ENCODE results near the gene LRRC49.
"Not testable (repeated sequence)": the region's sequence is repeated elsewhere in the genome, so short reads cannot be mapped to it uniquely, and the experiment has no call there.

LRRC49 gene

DNA sequence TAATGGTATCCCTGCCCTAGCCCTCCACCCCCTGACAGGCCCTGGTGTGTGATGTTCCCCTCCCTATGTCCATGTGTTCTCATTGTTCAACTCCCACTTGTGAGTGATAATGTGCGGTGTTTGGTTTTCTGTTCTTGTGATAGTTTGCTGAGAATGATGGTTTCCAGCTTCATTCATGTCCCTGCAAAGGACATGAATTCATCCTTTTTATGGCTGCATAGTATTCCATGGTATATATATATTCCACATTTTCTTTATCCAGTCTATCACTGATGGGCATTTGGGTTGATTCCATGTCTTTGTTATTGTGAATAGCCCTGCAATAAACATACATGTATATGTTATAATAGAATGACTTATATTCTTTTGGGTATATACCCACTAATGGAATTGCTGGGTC, 142.9 kb downstream of the LRRC49 start:
- DNase-seq (ENCODE audit: low read depth, low spot score); H3K4me3 ChIP-seq (ENCODE audit: low read length): not testable (repeated sequence)

DNA sequence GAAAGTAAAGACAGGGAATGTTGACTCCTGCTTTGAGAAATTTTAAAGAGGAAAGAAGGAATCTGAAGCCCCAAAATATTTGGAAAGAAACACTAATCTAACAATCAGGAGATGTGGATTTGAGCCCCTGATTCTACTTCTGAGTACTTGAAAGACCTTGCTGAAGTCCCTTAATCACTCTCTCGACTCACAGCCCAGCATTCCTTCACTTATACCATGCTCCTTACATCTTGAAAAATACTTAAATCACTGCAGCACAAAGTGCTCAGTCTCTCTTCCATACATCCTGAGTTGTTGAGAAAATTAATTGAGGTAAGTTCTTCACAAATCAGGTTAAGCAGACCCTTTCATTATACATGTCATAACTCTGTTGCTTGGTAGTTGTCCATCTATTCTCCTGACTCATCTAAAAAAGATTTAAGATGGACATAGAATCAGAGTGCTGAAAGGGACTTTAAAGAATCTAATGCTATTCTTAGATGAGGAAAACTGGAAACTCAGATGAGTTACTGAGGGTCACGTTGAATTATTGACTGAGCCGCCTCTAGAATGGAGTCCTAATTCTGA, 149.8 kb downstream of the LRRC49 start:
- DNase-seq (ENCODE audit: low read depth, low spot score): no peak
- no peak overlapping the region for H3K4me3 ChIP-seq (ENCODE audit: low read length)

DNA sequence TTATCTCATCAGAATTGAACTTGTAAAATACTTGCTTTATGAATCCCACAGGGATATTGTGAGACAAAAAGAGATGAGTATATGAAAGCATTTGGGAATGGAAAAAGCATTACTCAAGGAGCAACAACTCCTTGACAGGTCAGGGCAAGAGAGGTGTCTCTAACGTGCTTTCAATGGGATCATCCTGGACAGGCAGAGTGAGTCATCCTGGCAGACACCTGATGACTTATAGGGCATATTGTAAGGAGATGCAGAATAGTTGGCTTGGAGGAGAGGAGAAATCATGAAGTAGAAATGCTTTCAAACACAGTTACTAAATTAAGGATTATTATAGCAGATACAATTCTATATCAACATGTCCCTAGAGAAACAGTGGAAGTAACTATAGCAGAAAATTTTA, 150.7 kb downstream of the LRRC49 start:
- no peak for DNase-seq (ENCODE audit: low read depth, low spot score)
- no peak overlapping the region for H3K4me3 ChIP-seq (ENCODE audit: low read length)

DNA sequence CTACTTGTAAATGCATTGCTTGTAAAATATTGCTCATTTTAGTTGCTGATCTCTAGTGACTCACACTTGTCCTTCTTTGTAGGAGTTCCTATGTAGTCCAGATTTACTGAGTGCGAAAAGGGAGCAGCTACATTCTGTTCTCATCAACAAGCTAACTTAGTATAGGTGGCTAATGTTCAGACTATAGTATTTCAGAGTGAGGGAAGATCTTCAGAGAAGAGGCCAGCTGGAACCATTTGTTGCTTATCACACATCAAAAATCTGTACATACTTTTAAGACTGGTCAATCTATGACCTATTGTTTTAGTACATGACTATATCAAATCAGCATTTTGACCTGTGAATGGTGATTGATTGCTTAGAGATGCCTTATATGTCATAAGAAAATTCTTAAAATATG, 151.4 kb downstream of the LRRC49 start:
- no peak overlapping the region for H3K4me3 ChIP-seq (ENCODE audit: low read length)
- no peak for DNase-seq (ENCODE audit: low read depth, low spot score)

DNA sequence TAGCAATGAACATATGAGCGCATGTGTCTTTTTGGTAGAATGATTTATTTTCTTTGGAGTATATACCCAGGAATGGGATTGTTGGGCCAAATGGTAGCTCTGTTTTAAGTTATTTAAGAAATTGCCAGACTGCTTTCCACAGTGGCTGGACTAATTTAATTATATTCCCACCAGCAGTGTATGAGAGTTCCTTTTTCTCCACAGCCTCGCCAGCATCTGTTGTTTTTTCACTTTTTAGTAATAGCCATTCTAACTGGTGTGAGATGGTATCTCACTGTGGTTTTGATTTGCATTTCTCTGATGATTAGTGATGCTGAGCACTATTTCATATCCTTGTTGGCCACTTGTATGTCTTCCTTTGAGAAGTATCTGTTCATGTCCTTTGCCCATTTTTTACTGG, 153.5 kb downstream of the LRRC49 start:
- DNase-seq (ENCODE audit: low read depth, low spot score): not testable (repeated sequence)

DNA sequence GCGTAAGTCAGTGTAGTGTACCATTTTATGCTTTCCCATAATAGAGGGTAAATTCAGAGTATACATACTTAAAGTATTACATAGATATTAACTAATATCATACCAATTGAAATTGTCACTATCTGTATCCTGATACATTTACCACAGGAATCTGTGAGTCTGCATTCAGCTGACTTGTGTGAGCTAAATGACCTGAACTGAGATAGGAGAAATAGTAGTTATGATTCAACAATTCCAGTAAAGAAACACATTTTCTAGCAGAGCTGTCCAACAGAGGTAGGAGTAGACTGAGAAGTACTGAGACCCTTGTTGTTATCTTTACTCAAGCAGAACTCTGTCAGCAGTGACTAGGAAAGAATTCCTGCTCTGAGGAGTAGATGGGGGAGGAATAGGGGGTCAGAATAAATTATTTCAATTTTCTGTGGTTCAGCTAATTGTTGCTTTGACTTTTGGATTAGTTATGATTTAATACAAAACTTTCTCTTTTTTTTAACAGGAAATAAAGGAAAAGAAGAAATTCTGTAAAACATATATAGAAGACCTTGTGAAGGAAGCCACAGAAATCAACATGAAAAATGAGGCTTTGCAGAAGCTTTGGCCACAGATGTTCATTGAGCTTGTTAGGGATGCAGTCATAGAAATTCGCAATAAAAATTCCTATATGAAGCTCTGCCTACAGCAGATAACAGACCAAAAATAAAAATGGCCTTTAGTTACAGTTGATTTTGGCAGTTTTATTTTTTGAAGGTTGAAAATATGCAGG, 156.5 kb downstream of the LRRC49 start:
- no peak for DNase-seq (ENCODE audit: low read depth, low spot score)
- no peak overlapping the region for H3K4me3 ChIP-seq (ENCODE audit: low read length)

More for the DNA sequence above, 153.5 kb downstream of the LRRC49 start:
- H3K4me3 ChIP-seq (ENCODE audit: low read length): not testable (repeated sequence)

DNA sequence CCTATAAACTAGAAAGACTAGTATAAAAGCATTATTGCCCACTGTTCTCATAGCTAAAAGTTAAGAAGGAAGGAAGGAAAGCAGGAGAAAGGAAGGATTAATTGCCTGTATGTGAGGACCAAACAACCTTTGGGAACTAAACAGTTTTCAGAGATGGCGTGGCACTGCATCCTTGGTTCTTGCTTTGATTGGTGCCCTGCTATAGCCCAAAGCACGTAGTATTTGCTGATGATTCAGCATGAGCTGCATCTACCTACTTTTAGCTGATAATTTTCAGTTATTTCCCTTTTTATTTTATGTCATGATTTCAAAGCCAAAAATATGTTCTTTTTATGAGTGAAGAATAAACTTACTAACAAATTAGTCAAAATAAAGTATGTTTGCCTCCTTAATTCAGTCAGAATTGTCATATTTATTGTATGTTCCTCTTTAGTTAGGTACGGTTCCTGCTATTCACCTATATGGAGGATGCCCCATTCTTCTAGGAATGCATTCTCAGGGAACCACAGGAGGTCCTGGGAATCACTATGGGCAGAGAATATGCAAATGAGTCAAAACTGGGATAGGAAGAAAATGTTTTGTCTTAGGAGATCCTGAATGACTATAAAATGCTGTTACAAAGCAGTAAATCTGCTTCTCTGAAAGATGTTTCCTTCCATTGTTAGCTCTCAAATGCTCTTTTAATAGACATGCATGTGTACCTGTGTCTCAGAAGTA, 157.2 kb downstream of the LRRC49 start:
- DNase-seq (ENCODE audit: low read depth, low spot score): no peak
- no peak overlapping the region for H3K4me3 ChIP-seq (ENCODE audit: low read length)

DNA sequence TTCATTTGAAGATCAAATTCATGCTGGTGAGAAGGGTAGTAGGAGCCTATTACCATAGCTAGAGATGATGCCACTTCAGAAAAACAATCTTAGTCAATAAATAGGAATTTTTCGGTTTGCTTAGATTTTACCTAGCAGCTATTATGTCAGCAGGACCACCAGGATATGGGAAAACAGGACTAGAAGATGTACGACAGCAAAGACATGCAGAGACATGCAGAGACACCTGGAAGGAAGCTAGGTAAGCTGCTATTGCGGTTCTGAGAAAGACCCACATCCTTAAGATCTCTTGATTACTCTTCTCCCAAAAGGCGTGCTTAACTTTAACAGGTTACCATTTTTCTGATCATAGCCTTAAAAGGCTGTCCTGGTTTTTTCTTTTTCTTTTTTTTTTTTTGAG, 157.8 kb downstream of the LRRC49 start:
- H3K4me3 ChIP-seq (ENCODE audit: low read length): no peak overlapping the region
- peak; percentile 3 for DNase-seq (ENCODE audit: low read depth, low spot score)

DNA sequence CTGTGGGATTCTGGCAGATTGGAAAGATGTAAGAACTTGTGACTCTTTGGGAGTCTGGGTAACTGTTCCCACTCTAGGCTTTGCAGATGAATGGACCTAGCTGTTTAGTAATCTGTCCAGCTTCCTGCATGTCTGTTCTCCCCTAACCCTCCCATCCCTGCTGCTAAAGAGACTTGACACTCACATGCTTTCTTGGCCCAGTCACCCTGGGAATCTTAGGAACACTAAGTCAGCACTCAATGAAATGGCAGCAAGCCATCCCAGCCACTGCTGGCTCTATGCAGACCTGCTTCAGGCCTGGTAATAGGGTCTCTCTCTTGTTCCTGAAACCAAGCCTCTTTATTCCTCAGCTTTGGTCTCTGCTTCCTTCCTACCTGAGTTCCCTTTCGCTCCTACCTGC, 158.9 kb downstream of the LRRC49 start:
- H3K4me3 ChIP-seq (ENCODE audit: low read length): no peak overlapping the region
- no peak for DNase-seq (ENCODE audit: low read depth, low spot score)

DNA sequence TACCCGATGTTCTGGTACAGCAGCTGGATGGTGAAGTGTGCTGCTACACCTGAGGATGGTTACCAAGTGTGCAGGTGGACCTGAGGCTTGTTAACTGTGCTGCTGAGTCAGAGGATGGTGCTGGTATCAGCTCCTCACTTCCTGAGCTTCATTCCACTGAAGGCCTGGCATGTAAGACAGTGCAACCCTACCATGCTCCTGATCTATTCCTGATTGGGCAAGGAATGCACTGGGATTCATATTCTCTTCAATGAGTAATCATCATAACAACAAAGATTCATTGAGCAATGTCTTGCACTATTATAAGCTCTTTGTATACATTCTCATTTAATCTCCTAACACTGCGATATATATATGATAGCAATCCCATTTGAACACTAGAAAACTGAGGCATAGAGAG, 159.7 kb downstream of the LRRC49 start:
- no peak for DNase-seq (ENCODE audit: low read depth, low spot score)
- H3K4me3 ChIP-seq (ENCODE audit: low read length): no peak overlapping the region

DNA sequence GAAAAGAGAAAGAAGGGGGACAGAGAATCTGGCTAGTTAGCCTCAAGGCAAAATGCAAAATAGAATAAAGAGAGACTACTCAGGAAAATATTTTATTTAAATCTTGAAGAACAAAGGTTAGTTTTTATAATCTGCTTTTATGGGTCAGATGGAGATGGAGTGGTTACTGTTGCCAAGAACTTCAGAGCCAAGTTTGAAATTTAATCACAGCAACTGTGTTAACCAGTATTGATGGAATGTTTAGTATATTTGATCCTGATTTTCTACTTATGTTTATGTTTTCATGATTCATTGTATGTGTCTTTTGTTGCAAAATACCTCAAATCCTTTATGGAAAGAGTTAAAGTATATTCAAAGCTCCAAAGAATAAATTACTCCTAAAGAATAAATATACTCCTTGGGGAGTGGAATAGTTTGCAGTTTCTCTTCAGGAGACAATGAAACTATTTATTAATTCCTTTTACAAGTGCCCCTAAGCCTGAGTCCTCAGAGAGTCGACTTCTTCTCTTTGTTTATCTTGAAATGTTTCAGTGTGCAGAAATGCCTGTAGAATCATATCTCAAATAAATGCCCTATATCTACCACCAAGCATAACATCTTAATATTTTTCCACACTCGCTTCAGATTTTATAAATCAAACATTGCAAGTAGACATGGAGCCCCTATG, 161.8 kb downstream of the LRRC49 start:
- no peak for DNase-seq (ENCODE audit: low read depth, low spot score)
- no peak overlapping the region for H3K4me3 ChIP-seq (ENCODE audit: low read length)

DNA sequence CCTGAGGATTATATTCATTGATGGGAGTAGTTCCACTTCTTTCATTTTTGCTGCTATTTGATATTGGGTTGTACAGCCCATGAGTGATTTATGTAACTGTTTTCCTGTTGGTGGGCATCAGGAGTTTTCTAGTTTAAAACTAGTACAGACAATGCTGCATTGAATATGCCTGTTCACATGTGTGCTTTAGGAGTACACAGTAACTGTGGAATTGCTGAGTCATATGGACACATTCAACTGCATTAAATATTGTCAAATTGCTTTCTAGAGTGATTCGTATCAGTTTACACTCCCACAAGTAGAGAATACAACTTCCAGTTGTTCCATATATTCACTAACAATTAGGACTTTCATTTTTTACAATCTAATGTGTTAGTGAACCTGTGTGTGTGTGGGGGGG, 162.8 kb downstream of the LRRC49 start:
- DNase-seq (ENCODE audit: low read depth, low spot score): no peak
- no peak overlapping the region for H3K4me3 ChIP-seq (ENCODE audit: low read length)

DNA sequence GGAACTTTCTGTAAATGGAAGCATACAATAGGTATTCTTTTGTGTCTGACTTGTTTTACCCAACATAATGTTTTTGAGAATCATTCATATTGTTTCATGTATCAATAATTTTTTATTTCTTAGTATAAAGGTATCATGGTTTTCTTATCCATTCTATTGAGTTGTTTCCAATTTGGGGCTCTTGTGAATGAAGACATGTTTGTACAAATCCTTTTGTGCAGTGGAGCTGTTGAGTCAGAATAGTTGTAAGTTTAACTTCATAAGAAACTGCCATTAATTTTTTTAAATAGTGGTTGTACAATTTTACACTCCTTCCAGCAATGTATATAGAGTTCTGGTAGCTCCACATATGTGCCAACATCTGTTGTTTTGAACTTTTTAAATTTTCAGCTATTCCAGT, 163.5 kb downstream of the LRRC49 start:
- no peak overlapping the region for H3K4me3 ChIP-seq (ENCODE audit: low read length)
- DNase-seq (ENCODE audit: low read depth, low spot score): no peak

DNA sequence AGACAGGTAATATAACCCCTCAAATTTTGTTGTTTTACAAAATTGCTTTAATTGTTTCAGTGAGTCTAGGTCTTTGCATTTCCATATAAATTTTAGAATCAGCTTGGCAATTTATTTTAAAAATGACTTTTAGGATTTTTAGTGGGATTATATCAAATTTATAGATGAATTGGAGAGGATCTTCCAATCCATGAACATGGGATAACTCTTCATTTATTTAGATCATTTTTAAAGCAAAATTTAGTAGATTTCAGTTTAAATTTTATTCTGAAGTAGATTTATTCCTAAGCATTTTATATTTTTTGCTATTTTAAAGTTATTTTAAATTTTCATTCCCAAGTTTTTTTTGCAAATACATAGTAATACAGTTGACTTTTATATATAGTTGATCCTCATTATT, 164.5 kb downstream of the LRRC49 start:
- DNase-seq (ENCODE audit: low read depth, low spot score): no peak
- no peak overlapping the region for H3K4me3 ChIP-seq (ENCODE audit: low read length)

DNA sequence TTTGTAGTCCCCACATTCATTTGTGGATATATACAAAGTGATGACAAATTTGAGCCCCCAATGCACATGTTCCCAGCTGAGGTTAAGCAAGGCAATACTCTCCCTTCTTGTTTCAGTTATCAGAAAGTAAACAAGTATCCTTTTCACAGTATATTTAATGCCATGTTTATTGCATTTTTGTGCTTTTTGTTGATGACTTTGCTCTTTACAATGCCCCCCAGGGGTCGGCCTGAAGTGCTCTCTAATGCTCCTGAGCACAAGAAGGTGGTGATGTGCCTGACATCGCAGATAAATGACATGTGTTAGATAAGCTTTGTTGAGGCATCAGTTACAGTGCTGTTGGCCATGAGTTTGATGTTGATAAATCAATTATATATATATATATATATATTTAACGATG, 165.0 kb downstream of the LRRC49 start:
- H3K4me3 ChIP-seq (ENCODE audit: low read length): no peak overlapping the region
- DNase-seq (ENCODE audit: low read depth, low spot score): no peak

DNA sequence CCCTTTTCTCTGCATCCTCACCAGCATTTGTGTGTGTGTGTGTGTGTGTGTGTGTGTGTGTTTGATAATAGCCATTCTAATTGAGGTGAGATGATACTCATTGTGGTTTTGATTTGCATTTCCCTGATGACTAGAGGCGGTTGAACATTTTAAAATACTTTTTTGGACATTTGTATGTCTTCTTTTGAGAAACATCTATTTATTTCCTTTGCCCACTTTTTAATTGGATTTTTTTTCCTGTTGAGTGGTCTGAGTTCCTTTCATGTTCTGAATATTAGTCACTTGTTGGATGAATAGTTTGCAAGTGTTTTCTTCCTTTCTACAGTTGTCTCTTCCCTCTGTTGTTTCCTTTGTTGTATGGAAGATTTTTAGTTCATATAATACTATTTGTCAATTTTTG, 168.4 kb downstream of the LRRC49 start:
- DNase-seq (ENCODE audit: low read depth, low spot score): no peak
- H3K4me3 ChIP-seq (ENCODE audit: low read length): no peak overlapping the region

DNA sequence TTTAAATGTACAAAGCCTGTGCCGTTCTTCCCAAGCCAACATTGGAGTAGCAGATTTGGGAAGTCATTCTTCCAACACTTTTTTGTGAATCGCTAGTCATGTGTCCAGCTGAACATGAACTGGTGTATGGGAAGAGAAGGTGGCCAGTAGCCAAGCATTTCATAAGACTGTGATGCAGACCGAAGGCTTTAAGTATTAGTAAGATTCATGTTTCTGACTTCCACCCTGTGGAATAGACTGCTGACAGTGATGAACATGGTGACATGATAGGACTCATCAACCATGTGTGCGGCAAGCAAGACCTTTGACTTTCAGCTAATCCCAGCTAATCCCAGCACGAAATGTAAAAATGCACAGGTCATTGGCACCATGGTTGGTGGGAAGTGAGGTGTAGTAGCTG, 174.4 kb downstream of the LRRC49 start:
- no peak for DNase-seq (ENCODE audit: low read depth, low spot score)
- H3K4me3 ChIP-seq (ENCODE audit: low read length): no peak overlapping the region

DNA sequence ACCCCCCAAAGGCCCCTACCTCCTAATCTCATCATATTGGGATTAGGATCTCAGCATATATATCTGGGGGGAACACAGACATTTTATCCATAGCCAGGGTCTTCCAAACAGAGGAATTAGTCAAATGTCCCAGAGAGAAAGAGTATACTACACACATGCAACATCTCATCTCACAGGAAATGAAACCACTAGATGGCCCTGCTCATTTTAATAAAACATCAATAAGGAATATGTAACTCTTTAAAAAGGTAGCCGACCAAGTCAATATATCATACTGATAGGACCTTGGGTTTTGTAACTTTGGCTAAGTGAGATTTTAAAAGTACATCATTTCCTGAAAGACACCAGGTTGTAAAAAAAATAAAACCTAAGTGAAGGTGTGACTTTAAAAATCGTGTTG, 177.1 kb downstream of the LRRC49 start:
- no peak overlapping the region for H3K4me3 ChIP-seq (ENCODE audit: low read length)
- no peak for DNase-seq (ENCODE audit: low read depth, low spot score)

DNA sequence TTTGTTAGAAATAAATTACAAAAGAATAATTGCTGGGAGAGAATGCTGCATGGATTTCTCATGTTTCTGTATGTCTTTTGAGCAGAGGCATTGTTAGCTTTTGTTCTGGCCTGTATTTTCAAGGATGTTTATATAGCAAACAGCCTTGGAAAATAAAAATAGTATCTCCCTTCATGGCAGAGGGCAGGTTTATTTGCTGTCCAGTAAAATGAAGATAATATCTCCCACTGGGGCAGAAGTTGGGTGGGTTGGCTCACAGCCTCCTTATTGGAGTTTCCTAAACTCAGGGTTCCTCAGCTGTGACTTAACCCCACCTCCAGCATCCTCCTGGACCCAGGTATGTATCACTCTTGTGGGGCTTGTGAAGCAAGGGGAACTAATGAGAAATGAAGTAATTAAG, 178.9 kb downstream of the LRRC49 start:
- H3K4me3 ChIP-seq (ENCODE audit: low read length): no peak overlapping the region
- no peak for DNase-seq (ENCODE audit: low read depth, low spot score)

DNA sequence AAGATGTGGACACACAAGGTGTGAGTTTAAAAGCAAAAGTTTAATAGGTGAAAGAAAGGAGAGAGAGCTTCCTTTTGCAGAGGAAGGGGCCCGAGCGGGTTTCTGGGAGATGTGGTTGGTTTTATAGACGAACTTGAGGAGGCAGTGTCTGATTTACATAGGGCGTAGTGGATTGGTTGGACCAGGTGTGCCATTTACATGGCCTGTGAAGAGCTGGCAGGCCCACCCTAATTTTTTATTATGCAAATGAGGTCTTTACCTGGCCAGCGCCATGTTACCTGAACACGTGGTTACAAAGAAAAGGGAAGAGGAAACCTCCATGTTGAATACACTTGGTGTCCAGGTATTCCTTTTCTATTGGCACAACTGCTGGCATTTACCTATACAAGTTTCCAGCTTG, 179.8 kb downstream of the LRRC49 start:
- H3K4me3 ChIP-seq (ENCODE audit: low read length): no peak overlapping the region
- no peak for DNase-seq (ENCODE audit: low read depth, low spot score)

All from Jurkat, Clone E6-1 (cell line).